Suprapubic skin (tissue), 4 donors: ENCODE data around the gene LIMS2. TPM values are rescaled to one million over a fixed set of nuclear protein-coding genes. Genes with fewer than 3 reads are reported as not detected.

Experiments
- DNase-seq, 2 donors: peaks; one replicate each; pipeline ENCODE4 v3.0.0-alpha.2; 2019; ENCODE audit warnings: low spot score in 2 of 2
- H3K27ac ChIP-seq: fragments of 200-600 bp; sonication (generic); one replicate; pipeline ENCODE4 v1.5.1; 2019
- H3K27me3 ChIP-seq: fragments of 200-600 bp; sonication (generic); one replicate; pipeline ENCODE4 v1.5.1; 2019
- H3K36me3 ChIP-seq: fragments of 200-600 bp; sonication (generic); one replicate; pipeline ENCODE4 v1.5.1; 2019
- H3K4me1 ChIP-seq: fragments of 200-600 bp; sonication (generic); one replicate; pipeline ENCODE4 v1.5.1; 2019
- H3K4me3 ChIP-seq: fragments of 200-600 bp; sonication (generic); one replicate; pipeline ENCODE4 v1.5.1; 2019; ENCODE audit warnings: mild to moderate bottlenecking
- H3K9me3 ChIP-seq: fragments of 200-600 bp; sonication (generic); one replicate; pipeline ENCODE4 v1.5.1; 2019
- EP300 ChIP-seq: sonication (generic); formaldehyde crosslinking; IDR thresholded peaks from one replicate; pipeline ENCODE4 v1.6.1; 2017; ENCODE audit warnings: antibody characterized with exemption
- POLR2A ChIP-seq, 2 donors: fragments of 450-650 bp; IDR thresholded peaks; one replicate each; pipeline ENCODE4 v1.6.1; 2017; ENCODE audit warnings: antibody characterized with exemption in 2 of 2, mild to moderate bottlenecking in 2 of 2, moderate library complexity in 2 of 2
- POLR2AphosphoS5 ChIP-seq, 3 donors: sonication (generic); formaldehyde crosslinking; IDR thresholded peaks; one replicate each; pipeline ENCODE4 v1.6.1; 2017; ENCODE audit warnings: antibody characterized with exemption in 3 of 3
- WGBS: methylation state at CpG from one replicate; pipeline ENCODE4 v1.1.5; 2018; 5-methylcytosine and 5-hydroxymethylcytosine counted together
- total RNA-seq, 4 donors: library from RNA; depleted of rRNA; stranded (reverse); fragments of >200 nt; gene quantifications; one replicate each; pipeline ENCODE4 v1.1.0, GENCODE V29; 2016
- TF ChIP-seq, protein P1 (sequence below), 2 donors: fragments of 200-600 bp in 1 of 2; fragments of 450-650 bp in 1 of 2; sonication (generic) in 1 of 2; IDR thresholded peaks; one replicate each; pipeline ENCODE4 v1.5.1; 2016 to 2019; ENCODE audit warnings: antibody characterized with exemption in 2 of 2, mild to moderate bottlenecking in 1 of 2, moderate library complexity in 1 of 2

Gene LIMS2
- total RNA-seq, 4 donors from 2014 or later = 9.2 to 40.0 (median 15.4) TPM

DNA sequence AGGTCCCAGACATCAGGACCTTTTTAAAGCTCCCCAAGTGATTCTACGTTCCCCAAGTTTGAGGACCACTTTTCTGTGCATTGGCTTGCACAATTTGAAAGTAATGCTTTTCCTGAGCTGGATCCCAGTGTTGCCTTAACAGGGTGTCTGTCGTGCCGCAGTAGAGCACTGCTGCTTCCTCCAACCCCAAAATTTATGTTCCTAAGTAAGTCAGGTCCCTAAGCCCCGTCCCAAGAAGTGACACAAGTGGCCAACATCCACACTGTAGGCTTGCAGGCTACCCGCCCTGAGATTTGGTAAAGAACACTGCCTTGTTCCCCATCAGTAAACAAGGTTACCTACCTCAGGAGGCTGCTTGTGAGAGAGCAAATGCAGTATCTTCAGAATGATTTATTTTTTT lies 28.0 kb upstream of the LIMS2 start:
- no peak overlapping the region for H3K4me3 ChIP-seq
- DNase-seq = no peak
- TF ChIP-seq, protein P1, sequence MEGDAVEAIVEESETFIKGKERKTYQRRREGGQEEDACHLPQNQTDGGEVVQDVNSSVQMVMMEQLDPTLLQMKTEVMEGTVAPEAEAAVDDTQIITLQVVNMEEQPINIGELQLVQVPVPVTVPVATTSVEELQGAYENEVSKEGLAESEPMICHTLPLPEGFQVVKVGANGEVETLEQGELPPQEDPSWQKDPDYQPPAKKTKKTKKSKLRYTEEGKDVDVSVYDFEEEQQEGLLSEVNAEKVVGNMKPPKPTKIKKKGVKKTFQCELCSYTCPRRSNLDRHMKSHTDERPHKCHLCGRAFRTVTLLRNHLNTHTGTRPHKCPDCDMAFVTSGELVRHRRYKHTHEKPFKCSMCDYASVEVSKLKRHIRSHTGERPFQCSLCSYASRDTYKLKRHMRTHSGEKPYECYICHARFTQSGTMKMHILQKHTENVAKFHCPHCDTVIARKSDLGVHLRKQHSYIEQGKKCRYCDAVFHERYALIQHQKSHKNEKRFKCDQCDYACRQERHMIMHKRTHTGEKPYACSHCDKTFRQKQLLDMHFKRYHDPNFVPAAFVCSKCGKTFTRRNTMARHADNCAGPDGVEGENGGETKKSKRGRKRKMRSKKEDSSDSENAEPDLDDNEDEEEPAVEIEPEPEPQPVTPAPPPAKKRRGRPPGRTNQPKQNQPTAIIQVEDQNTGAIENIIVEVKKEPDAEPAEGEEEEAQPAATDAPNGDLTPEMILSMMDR (IDR thresholded peaks at IDR 0.05) = no peak
- TF ChIP-seq POLR2A (IDR thresholded peaks at IDR 0.05) (no peak), EP300 (no peak), POLR2AphosphoS5 (IDR thresholded peaks at IDR 0.05) (no peak)
- H3K27ac ChIP-seq = no peak overlapping the region
- 95% methylated on average over 5 of the region's 5 CpGs for WGBS
- peaks cover 62% of the 10 kb centered on the region for H3K4me1 ChIP-seq
- no peaks in the 10 kb centered on the region for H3K27me3 ChIP-seq
- no peaks in the 10 kb centered on the region for H3K9me3 ChIP-seq
- H3K36me3 ChIP-seq = peaks cover 14% of the 10 kb centered on the region

- no peak for TF ChIP-seq POLR2A (IDR thresholded peaks at IDR 0.05)
- TF ChIP-seq, protein P1 (IDR thresholded peaks at IDR 0.05) = no peak
- no peak for TF ChIP-seq EP300
- TF ChIP-seq POLR2AphosphoS5 (IDR thresholded peaks at IDR 0.05) = no peak
These were observed 27.2 kb upstream of the LIMS2 start for GRCh38 chr2:127702395-127703009.

GRCh38 chr2:127701651-127702394 lies 26.5 kb upstream of the LIMS2 start:
- H3K27ac ChIP-seq = peak overlapping the region; percentile 99
- peaks cover 4% of the 10 kb centered on the region for H3K36me3 ChIP-seq
- TF ChIP-seq, protein P1 (IDR thresholded peaks at IDR 0.05) = peak; percentile 6 to 33
- TF ChIP-seq EP300 (no peak), POLR2AphosphoS5 (IDR thresholded peaks at IDR 0.05) (peak in 2 of 3 donors; percentile 44 to 71), POLR2A (IDR thresholded peaks at IDR 0.05) (no peak)
- DNase-seq = peak; percentile 87 to 89
- H3K9me3 ChIP-seq = no peaks in the 10 kb centered on the region
- H3K27me3 ChIP-seq = no peaks in the 10 kb centered on the region
- H3K4me3 ChIP-seq = peak overlapping the region; percentile 83
- under 1% methylated on average over 48 of the region's 108 CpGs for WGBS
- peaks cover 50% of the 10 kb centered on the region for H3K4me1 ChIP-seq

More at GRCh38 chr2:127702395-127703009, 27.2 kb upstream of the LIMS2 start:
- Histone ChIP-seq H3K9me3 (no peaks in the 10 kb centered on the region), H3K27me3 (no peaks in the 10 kb centered on the region), H3K4me1 (peaks cover 54% of the 10 kb centered on the region), H3K36me3 (peaks cover 6% of the 10 kb centered on the region), H3K4me3 (peak overlapping the region; percentile 83), H3K27ac (peak overlapping the region; percentile 99)
- 63% methylated on average over 19 of the region's 19 CpGs for WGBS
- no peak for DNase-seq

DNA sequence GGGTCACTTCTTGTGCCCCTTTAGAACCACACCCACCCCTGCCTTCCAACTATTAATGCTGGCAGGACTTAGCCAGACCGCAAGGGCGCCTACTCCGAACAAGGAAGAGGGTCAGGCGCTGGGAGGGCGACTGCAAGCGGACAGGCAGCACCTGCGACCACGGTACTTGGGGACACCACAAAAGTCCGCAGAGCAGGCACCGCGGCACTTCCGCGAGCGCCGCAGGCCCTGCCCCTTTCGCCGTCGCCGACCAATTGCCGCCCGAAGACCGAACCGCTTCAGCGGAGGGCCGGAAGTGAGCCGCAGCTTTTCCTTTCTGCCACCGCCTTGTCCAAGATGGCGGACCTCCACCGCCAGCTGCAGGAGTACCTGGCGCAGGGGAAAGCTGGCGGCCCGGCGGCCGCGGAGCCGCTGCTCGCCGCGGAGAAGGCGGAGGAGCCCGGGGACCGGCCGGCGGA lies 25.9 kb upstream of the LIMS2 start, which contains the start of gene SFT2D3:
Gene SFT2D3 (plus strand): TSS at position 305 of the 458 bp plus-strand sequence. CDS start 32 bp downstream, at position 337.
- DNase-seq = peak; percentile 94
- TF ChIP-seq, protein P1 (IDR thresholded peaks at IDR 0.05) = no peak
- TF ChIP-seq POLR2A (IDR thresholded peaks at IDR 0.05) = peak in 1 of 2 donors; percentile 90
- TF ChIP-seq EP300 = no peak
- TF ChIP-seq POLR2AphosphoS5 (IDR thresholded peaks at IDR 0.05) = peak; percentile 46 to 93 (median 84)
- Histone ChIP-seq H3K9me3 (no peaks in the 10 kb centered on the region), H3K27me3 (no peaks in the 10 kb centered on the region), H3K4me1 (peaks cover 47% of the 10 kb centered on the region), H3K4me3 (peak within 1 kb of the TSS; percentile 83), H3K36me3 (no peaks in the 10 kb centered on the region), H3K27ac (peak within 1 kb of the TSS; percentile 99)
- WGBS = 0% methylated on average over 4 of the region's 44 CpGs
